Measurements from ENCODE around the gene KIF26B. TPM values are rescaled to one million over a fixed set of nuclear protein-coding genes. Genes with fewer than 3 reads are reported as not detected.

The KIF26B gene
- total RNA-seq, 1 donor from 2014 or later, result 0.02 TPM

- intact Hi-C loops (cut with micrococcal nuclease), result no loop called here
Measured at GRCh38 chr1:245234217-245235081, 79.7 kb downstream of the KIF26B start.

- intact Hi-C loops (cut with micrococcal nuclease), result no loop called here
Measured at GRCh38 chr1:245235156-245235555, 80.4 kb downstream of the KIF26B start.

GRCh38 chr1:245240648-245241165, 85.9 kb downstream of the KIF26B start:
- intact Hi-C loops (cut with micrococcal nuclease), result no loop called here

- intact Hi-C loops (cut with micrococcal nuclease), result no loop called here
Measured at GRCh38 chr1:245241526-245242130, 86.8 kb downstream of the KIF26B start.

GRCh38 chr1:245242989-245243388, 88.2 kb downstream of the KIF26B start:
- intact Hi-C loops (cut with micrococcal nuclease), result no loop called here

GRCh38 chr1:245245021-245245667, 90.4 kb downstream of the KIF26B start:
- intact Hi-C loops (cut with micrococcal nuclease), result no loop called here

- intact Hi-C loops (cut with micrococcal nuclease), result no loop called here
Measured at GRCh38 chr1:245246433-245246832, 91.6 kb downstream of the KIF26B start.

GRCh38 chr1:245247356-245247755, 92.6 kb downstream of the KIF26B start:
- intact Hi-C loops (cut with micrococcal nuclease), result no loop called here

GRCh38 chr1:245247801-245248200, 93.0 kb downstream of the KIF26B start:
- intact Hi-C loops (cut with micrococcal nuclease), result no loop called here

GRCh38 chr1:245248231-245248731, 93.5 kb downstream of the KIF26B start:
- intact Hi-C loops (cut with micrococcal nuclease), result no loop called here

GRCh38 chr1:245255783-245256182, 101.0 kb downstream of the KIF26B start:
- intact Hi-C loops (cut with micrococcal nuclease), result no loop called here

GRCh38 chr1:245256528-245256927, 101.7 kb downstream of the KIF26B start:
- intact Hi-C loops (cut with micrococcal nuclease), result no loop called here

GRCh38 chr1:245258271-245258920, 103.6 kb downstream of the KIF26B start:
- intact Hi-C loops (cut with micrococcal nuclease), result no loop called here

- intact Hi-C loops (cut with micrococcal nuclease), result no loop called here
Measured at GRCh38 chr1:245260110-245260882, 105.5 kb downstream of the KIF26B start.

GRCh38 chr1:245260883-245261282, 106.1 kb downstream of the KIF26B start:
- intact Hi-C loops (cut with micrococcal nuclease), result no loop called here

GRCh38 chr1:245261786-245262185, 107.0 kb downstream of the KIF26B start:
- intact Hi-C loops (cut with micrococcal nuclease), result no loop called here

GRCh38 chr1:245263529-245264095, 108.8 kb downstream of the KIF26B start:
- intact Hi-C loops (cut with micrococcal nuclease), result no loop called here

- intact Hi-C loops (cut with micrococcal nuclease), result no loop called here
Measured at GRCh38 chr1:245264226-245264625, 109.4 kb downstream of the KIF26B start.

GRCh38 chr1:245266105-245266504, 111.3 kb downstream of the KIF26B start:
- intact Hi-C loops (cut with micrococcal nuclease), result no loop called here

- intact Hi-C loops (cut with micrococcal nuclease), result no loop called here
Measured at GRCh38 chr1:245270063-245270462, 115.3 kb downstream of the KIF26B start.
